ENCODE measurements around the gene PTPRT. TPM values are rescaled to one million over a fixed set of nuclear protein-coding genes. Genes with fewer than 3 reads are reported as not detected.

PTPRT gene
- total RNA-seq, 1 experiment from 2014 or later: 0.93 TPM

DNA sequence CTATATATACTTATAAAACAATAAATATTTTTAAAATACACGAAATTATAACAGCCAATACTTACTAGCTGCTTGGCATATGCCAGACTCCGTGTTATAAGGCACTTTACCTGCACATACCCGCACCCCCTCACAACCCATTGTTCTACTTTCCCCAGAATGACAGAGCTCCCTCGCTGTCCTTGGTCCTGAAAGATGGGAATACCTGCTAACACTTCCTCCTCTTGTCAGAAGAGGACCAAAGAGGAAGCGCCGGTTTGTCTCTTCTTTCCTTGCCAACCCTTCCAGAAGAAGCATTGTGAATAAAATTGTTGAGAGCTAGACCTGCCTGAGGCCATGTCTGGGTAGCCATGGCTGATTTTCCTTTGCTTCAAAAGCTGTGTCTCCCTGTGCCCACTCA is 149.3 kb downstream of the PTPRT start:
- Histone ChIP-seq H3K9me3 (replicated peaks) (no peaks in the 10 kb centered on the region), H3K27me3 (no peaks in the 10 kb centered on the region), H3K27ac (no peak overlapping the region), H3K4me1 (no peaks in the 10 kb centered on the region; the same call in 1 of the 2 replicates), H3K4me3 (no peak overlapping the region), H3K36me3 (no peaks in the 10 kb centered on the region)
- DNase-seq: peak; percentile 73 to 86

DNA sequence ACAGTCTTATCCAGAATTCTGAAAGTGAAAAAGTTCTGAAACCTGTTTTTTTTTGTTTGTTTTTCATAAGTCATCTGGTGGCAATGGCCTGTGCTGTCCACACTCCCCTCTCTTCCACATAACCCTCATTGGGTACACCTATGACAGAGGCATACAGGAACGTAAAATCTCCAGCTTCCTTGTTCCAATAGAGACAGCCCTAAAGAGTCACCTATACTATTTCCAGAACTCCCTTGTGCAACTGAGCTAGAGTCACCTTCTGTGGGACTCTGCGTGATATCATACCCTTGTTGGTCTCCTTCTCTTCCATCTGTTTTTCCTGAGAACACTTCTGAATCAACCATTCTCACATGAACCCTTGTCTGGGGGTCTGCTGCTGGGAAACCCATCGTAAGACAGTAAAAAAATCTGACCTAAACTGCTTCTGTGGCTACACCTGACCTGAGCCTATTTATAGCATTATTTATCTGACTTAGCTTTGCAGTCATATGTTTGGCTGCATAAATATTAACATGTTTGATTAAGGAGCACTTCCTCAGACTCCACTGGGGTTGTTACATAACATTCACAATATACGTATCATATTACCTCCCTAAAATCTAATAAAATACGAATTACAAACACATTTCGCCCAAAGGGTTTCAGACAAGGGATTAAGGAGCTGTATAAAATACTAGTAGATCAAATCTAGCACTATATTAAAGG is 151.9 kb downstream of the PTPRT start:
- Histone ChIP-seq H3K27me3 (no peaks in the 10 kb centered on the region), H3K4me1 (no peaks in the 10 kb centered on the region), H3K36me3 (no peaks in the 10 kb centered on the region), H3K4me3 (no peak overlapping the region), H3K9me3 (replicated peaks) (no peaks in the 10 kb centered on the region), H3K27ac (no peak overlapping the region)
- no peak for DNase-seq

GRCh38 chr20:43034981-43035724 is 154.6 kb downstream of the PTPRT start:
- H3K36me3 ChIP-seq: no peaks in the 10 kb centered on the region
- no peaks in the 10 kb centered on the region for H3K9me3 ChIP-seq (replicated peaks)
- no peak overlapping the region for H3K4me3 ChIP-seq
- H3K27ac ChIP-seq: no peak overlapping the region
- no peaks in the 10 kb centered on the region for H3K27me3 ChIP-seq
- H3K4me1 ChIP-seq: no peaks in the 10 kb centered on the region
- DNase-seq: no peak

- no peaks in the 10 kb centered on the region for H3K36me3 ChIP-seq
- H3K9me3 ChIP-seq (replicated peaks): no peaks in the 10 kb centered on the region
- no peaks in the 10 kb centered on the region for H3K27me3 ChIP-seq
- DNase-seq: no peak
- H3K4me1 ChIP-seq: peaks cover 21% of the 10 kb centered on the region
- H3K4me3 ChIP-seq: no peak overlapping the region
- H3K27ac ChIP-seq: no peak overlapping the region
These were observed 157.2 kb downstream of the PTPRT start for GRCh38 chr20:43032459-43032858.

DNA sequence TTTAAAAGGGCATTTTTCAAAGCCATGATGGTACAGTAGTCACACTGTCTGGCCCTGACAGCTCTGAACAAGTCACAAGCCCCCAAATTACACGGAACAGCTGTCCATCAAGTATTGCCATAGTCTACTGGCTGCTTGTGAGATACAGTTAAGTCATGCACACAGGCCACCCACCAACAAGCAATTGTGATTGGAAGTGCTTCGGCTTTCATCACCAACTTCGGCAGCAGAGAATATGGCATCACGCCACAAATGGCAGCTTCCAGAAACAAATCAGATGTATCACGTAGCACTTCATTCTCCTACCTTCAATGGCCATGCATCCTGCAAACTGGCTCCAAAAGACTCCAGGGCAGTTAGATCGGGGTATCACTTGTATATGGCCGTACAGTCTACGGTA is 160.5 kb downstream of the PTPRT start:
- H3K27ac ChIP-seq: peak overlapping the region; percentile 59
- H3K4me3 ChIP-seq: no peak overlapping the region
- DNase-seq: peak; percentile 64 to 68
- peaks cover 21% of the 10 kb centered on the region for H3K4me1 ChIP-seq
- no peaks in the 10 kb centered on the region for H3K27me3 ChIP-seq
- no peaks in the 10 kb centered on the region for H3K9me3 ChIP-seq (replicated peaks)
- H3K36me3 ChIP-seq: no peaks in the 10 kb centered on the region

DNA sequence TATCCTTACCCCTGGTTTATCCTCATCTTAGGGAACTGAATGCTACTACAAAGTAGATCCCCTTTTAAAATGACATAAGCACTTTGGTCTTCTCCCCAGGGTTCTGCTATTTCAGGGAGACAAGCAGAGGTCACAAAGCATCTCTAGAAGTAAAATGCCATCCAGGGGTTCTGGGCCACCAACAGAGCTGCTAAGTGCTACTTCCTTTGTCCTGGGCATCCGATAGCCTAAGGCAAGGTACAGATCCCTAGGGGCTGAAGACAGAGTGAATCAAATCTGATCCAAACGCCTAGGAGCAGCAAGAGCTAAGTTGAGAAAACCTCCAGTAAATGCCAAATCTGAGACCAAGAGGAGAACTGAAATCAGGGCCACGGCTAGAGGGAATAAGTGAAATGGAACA is 161.2 kb downstream of the PTPRT start:
- Histone ChIP-seq H3K4me1 (peaks cover 21% of the 10 kb centered on the region), H3K27me3 (no peaks in the 10 kb centered on the region), H3K9me3 (replicated peaks) (no peaks in the 10 kb centered on the region), H3K4me3 (no peak overlapping the region), H3K36me3 (no peaks in the 10 kb centered on the region), H3K27ac (peak overlapping the region; percentile 59)
- peak; percentile 74 to 79 for DNase-seq

DNA sequence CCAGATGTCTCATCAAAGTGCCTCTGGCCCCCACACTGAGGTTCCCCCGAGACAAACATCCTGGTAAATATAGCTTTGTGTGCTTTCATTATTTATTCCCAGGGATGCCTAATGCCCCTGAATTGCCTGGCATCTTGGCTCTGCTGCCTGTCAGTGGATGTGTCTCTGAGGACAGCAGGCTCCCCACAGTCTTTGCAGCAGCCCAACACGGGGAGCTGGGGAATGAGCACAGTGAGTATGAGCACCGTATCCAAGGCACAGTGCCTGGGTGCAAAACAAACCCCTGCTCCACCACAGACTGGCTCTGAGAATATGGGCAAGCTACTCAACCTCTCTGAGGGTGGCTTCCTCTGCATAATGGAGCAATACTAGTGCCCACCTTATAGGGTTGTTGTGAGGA is 165.9 kb downstream of the PTPRT start:
- Histone ChIP-seq H3K4me1 (peaks cover 27% of the 10 kb centered on the region), H3K27ac (no peak overlapping the region), H3K4me3 (no peak overlapping the region), H3K27me3 (no peaks in the 10 kb centered on the region), H3K9me3 (replicated peaks) (no peaks in the 10 kb centered on the region), H3K36me3 (no peaks in the 10 kb centered on the region)
- no peak for DNase-seq

- H3K4me3 ChIP-seq: no peak overlapping the region
- H3K4me1 ChIP-seq: peaks cover 20% of the 10 kb centered on the region
- peak; percentile 57 to 84 for DNase-seq
- H3K9me3 ChIP-seq (replicated peaks): no peaks in the 10 kb centered on the region
- H3K36me3 ChIP-seq: no peaks in the 10 kb centered on the region
- no peaks in the 10 kb centered on the region for H3K27me3 ChIP-seq
- no peak overlapping the region for H3K27ac ChIP-seq
These were observed 167.1 kb downstream of the PTPRT start for GRCh38 chr20:43022568-43022967.

DNA sequence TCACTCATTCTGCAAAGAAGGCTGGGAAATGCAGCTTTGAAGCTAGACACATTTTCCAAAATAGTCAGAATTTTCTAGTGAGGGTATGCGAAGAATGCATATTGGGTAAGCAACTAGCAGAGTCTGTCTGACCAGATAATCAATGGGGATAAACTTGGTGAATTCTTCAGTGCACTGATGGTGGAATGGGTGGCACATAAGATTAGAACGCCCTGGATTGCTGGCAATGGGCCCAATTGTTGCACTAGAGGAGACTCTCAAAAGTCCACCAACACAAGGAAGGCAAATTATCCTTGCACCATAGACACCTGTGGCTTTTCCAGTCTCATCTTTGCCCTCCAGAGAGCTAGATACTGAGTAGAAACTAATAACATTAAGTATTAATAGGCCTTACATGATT is 167.6 kb downstream of the PTPRT start:
- H3K4me1 ChIP-seq: peaks cover 25% of the 10 kb centered on the region
- H3K36me3 ChIP-seq: no peaks in the 10 kb centered on the region
- H3K9me3 ChIP-seq (replicated peaks): no peaks in the 10 kb centered on the region
- H3K4me3 ChIP-seq: no peak overlapping the region
- no peak overlapping the region for H3K27ac ChIP-seq
- no peak for DNase-seq
- no peaks in the 10 kb centered on the region for H3K27me3 ChIP-seq

DNA sequence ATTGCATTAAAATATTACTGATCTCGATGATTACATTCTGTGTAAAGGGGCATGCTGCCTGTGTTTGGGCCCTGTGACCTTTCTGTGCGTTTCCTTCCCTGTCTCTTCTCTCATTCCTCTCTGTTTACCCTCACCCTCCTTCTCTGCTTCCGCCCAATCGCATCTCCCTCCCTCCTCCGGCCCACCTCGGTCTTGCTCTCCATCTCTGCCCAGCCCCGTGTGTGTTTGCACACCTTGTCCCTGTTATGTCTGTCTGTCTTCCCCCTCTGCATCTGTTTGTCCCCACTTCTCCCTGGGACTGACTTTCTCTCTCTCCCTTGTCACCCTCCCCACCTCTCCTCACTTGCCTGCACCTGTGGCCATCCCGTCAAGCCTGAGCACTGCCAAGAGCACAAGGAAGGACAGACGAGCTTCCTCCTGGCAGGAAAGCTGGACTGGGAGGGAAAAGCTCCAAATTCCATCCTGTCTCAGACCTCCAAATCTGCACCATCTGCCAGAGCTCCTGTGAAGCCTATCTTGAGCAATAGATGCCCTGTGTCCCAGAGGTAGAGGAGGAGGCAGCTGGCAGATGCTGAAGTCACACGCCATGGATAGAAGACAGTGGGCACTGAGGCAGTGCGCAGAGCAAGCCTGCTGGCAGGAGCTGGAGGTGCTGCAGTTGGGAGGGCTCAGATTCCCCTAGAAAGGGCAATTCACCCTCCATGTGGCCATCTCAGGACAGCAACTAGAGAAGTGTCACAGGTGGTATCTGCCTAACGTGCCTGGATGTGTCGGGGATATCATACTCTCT is 172.3 kb downstream of the PTPRT start:
- H3K9me3 ChIP-seq (replicated peaks): no peaks in the 10 kb centered on the region
- H3K4me3 ChIP-seq: peak overlapping the region; percentile 8; the same call in 1 of the 2 replicates
- H3K27ac ChIP-seq: peak overlapping the region; percentile 62
- no peaks in the 10 kb centered on the region for H3K36me3 ChIP-seq
- no peaks in the 10 kb centered on the region for H3K27me3 ChIP-seq
- H3K4me1 ChIP-seq: peaks cover 26% of the 10 kb centered on the region
- DNase-seq: peak; percentile 66 to 80

GRCh38 chr20:43016257-43016656 is 173.4 kb downstream of the PTPRT start:
- peak in 1 of 2 experiments; percentile 49 for DNase-seq
- no peaks in the 10 kb centered on the region for H3K9me3 ChIP-seq (replicated peaks)
- no peak overlapping the region for H3K4me3 ChIP-seq
- no peaks in the 10 kb centered on the region for H3K36me3 ChIP-seq
- peaks cover 19% of the 10 kb centered on the region for H3K4me1 ChIP-seq
- peak overlapping the region; percentile 8; the same call in 1 of the 2 replicates for H3K27ac ChIP-seq
- H3K27me3 ChIP-seq: no peaks in the 10 kb centered on the region

DNA sequence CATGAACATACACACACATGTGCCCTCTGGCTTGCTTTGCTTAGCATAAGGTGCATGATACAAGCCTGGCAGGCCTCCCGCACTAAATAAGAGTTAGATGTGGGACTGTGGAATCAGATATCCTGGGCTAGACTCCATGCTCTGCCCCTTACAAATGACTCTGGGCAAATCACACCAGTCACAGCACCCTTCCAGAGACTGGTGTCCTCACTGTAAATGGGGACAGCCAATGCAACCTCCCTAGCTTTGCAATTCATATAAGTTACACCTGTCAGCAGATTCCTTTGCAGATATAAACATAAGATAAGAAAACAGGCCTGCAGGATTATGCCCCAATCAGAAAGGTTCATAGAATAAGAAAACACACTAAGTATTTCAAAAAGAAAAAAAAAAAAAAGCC is 174.1 kb downstream of the PTPRT start:
- Histone ChIP-seq H3K36me3 (no peaks in the 10 kb centered on the region), H3K27me3 (no peaks in the 10 kb centered on the region), H3K27ac (no peak overlapping the region), H3K9me3 (replicated peaks) (no peaks in the 10 kb centered on the region), H3K4me3 (no peak overlapping the region), H3K4me1 (peaks cover 19% of the 10 kb centered on the region)
- peak; percentile 33 to 52 for DNase-seq

DNA sequence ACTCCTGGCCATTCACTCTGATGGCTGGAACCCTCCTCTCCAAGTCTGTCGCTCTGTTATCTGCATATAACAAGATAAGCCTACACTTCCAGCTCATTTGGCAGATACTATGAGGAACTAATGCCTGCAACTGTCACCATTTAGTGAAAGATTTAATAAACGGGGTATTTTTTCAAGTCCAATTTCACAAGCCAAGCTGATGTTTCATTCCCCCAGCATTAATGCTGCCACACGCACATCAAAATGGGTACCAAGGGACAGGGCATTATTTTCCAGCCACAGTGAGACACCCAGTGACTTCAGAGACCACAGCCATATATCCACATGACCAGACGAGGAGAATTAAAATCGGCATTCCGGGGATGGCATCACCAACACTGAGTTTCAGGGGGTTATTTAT is 175.5 kb downstream of the PTPRT start:
- Histone ChIP-seq H3K27ac (no peak overlapping the region), H3K9me3 (replicated peaks) (no peaks in the 10 kb centered on the region), H3K36me3 (no peaks in the 10 kb centered on the region), H3K4me3 (no peak overlapping the region), H3K27me3 (no peaks in the 10 kb centered on the region), H3K4me1 (peaks cover 19% of the 10 kb centered on the region)
- DNase-seq: no peak

GRCh38 chr20:43011491-43011890 is 178.2 kb downstream of the PTPRT start:
- Histone ChIP-seq H3K4me1 (peaks cover 4% of the 10 kb centered on the region; the same call in 1 of the 2 replicates), H3K27ac (no peak overlapping the region), H3K27me3 (no peaks in the 10 kb centered on the region), H3K36me3 (no peaks in the 10 kb centered on the region), H3K9me3 (replicated peaks) (no peaks in the 10 kb centered on the region), H3K4me3 (no peak overlapping the region)
- no peak for DNase-seq

GRCh38 chr20:43009532-43009931 is 180.2 kb downstream of the PTPRT start:
- Histone ChIP-seq H3K4me1 (no peaks in the 10 kb centered on the region; the same call in 1 of the 2 replicates), H3K36me3 (no peaks in the 10 kb centered on the region), H3K4me3 (no peak overlapping the region), H3K27ac (no peak overlapping the region), H3K27me3 (no peaks in the 10 kb centered on the region; the same call in 1 of the 2 replicates), H3K9me3 (replicated peaks) (no peaks in the 10 kb centered on the region)
- no peak for DNase-seq

Data from SJCRH30 (cell line).